VCaP (cell line): Measurements from ENCODE around the gene GLCCI1.

Experiments used
- H3K27ac ChIP-seq: fragments of 450-650 bp; 2 replicates; pipeline ENCODE4 v1.5.1; 2017
- TF ChIP-seq, protein P1 (sequence below): fragments of 450-650 bp; conservative IDR thresholded peaks from 2 replicates; pipeline ENCODE4 v1.5.1; 2017; ENCODE audit warnings: mild to moderate bottlenecking, moderate library complexity

Gene GLCCI1

DNA sequence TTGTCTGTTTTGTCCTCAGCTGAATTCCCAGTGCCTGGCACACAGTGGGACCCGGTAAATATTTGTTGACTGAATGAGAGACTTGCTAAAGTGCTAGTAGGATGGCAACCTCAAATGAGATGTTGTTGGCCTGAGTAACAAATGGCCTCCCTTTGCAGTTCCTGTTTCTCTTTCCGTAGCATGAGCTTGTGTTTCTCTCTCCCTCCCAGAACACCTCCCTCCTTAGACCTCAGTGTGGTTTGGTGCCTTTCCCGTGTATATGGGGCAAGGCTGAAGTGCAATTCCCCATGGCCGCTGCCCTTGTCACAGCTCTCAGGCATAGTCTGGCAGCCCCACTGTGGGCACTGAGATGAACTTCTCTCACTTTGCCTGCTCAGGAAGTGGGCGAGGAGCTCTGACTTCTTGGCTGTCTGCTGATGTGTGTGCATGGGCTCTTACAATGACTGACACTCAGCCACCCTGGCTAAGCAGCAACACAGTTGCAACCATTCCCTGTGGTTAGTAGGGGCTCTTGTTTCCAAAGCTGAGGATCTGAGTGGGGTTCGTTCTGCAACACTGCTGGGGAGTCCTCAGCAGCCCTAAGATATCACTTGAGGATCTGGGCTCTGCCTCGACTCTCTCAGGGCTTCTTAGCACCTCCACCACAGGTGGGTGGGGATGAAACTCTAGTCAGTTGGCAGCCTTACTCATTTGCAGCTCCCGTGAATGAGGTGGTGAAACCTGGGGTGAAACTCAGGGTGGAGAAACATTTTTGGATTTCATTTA lies 157.3 kb downstream of the GLCCI1 start:
- H3K27ac ChIP-seq: no peak overlapping the region
- TF ChIP-seq, protein P1, sequence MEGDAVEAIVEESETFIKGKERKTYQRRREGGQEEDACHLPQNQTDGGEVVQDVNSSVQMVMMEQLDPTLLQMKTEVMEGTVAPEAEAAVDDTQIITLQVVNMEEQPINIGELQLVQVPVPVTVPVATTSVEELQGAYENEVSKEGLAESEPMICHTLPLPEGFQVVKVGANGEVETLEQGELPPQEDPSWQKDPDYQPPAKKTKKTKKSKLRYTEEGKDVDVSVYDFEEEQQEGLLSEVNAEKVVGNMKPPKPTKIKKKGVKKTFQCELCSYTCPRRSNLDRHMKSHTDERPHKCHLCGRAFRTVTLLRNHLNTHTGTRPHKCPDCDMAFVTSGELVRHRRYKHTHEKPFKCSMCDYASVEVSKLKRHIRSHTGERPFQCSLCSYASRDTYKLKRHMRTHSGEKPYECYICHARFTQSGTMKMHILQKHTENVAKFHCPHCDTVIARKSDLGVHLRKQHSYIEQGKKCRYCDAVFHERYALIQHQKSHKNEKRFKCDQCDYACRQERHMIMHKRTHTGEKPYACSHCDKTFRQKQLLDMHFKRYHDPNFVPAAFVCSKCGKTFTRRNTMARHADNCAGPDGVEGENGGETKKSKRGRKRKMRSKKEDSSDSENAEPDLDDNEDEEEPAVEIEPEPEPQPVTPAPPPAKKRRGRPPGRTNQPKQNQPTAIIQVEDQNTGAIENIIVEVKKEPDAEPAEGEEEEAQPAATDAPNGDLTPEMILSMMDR: no peak

DNA sequence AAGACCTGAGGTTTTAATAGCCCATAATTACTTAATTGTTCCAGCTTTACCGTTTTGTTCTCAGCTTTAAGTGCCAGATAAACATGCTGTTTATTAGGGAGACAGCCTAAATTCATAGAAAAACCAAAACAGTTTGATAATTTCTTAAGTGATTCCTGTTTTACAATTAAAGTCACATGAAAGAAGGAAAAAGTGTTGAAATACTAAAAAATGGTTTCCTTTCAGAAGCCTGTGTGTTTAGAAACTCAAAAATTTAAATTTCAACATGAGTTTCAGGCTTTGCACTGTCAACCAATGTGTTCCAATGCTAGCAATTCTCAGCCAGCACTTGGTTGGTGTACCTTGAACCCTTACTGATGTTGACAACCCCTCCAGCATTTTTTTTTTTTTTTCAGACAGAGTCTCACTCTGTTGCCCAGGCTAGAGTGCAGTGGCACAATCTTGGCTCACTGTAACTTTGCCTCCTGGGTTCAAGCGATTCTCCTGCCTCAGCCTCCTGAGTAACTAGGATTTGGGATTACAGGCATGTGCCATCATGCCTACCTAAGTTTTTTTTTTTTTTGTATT lies 158.1 kb downstream of the GLCCI1 start:
- TF ChIP-seq, protein P1: no peak
- H3K27ac ChIP-seq: no peak overlapping the region

DNA sequence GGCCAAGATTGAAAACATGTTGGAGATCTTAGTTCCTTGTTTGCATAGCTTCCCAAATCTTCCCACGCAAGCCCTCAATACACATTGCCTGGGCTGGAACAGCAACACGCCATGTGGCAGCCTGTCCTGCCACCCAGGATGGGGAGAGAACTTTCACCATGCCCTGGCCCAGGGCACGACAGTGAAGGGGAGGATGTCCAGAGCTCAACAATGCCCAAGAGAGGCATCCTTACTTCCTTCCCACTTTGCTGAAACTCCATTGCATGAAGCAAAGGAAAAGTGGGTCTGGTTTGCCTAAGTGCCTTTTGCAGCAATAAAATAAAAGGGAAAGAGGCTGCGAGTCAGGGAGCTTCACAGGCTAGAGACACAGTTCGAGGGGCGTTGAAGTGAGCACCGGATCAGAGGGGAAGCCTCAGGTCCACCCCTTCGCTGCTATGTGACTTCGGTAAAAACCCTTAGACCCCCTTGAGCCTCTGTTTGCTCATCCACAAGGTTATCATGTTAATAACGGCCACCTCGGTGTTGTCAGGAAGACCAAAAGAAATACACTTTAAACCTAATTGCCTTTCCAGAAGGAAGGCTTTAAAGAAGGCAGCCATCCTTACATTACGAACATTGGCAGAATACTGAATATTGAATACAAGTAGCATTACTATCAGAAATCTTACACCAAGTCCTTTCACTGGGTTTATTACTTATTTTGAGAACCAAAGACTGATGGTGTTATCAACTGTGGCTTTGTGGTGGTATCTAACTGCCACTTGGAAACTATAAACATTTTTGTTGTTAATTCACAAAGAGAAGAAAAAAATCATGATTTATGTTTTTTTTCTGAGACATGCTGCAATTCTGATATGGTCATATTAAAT lies 160.1 kb downstream of the GLCCI1 start:
- TF ChIP-seq, protein P1: no peak
- H3K27ac ChIP-seq: no peak overlapping the region

DNA sequence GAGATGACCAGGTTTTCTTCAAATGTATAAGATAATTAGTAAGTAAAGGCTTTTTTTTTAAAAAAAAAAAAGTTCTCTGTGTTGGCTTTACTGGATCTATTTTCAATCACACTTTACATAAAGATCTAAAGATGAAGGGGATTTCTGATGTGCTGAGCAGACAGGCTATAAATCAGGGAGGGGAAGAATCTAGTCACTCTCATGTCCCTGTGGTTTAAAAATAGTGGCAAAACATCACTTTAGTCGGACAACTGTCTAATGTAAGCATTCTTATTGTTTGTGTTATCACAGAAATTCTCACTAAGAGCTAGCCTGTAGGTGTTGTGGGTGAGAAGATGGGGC lies 160.7 kb downstream of the GLCCI1 start:
- TF ChIP-seq, protein P1: no peak
- no peak overlapping the region for H3K27ac ChIP-seq

DNA sequence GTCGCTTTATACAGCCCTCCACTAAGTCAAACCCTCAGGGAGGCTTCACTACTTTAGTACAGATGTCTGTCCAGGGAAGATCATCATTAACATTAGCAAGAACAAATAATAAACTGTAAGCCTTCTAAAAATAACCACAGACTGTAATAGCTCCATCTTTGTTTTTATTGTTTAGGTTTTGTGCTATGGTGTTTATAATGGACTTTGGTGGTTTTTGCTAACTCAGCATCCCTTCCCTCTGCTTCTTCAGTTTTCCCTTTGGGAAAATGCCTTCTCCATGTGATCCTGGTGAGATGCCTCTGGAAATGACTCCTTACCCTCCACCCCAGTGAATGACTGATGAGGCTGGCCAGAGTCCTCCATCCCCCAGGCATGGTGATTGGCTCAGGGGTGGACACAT lies 162.1 kb downstream of the GLCCI1 start:
- no peak overlapping the region for H3K27ac ChIP-seq
- TF ChIP-seq, protein P1: no peak

DNA sequence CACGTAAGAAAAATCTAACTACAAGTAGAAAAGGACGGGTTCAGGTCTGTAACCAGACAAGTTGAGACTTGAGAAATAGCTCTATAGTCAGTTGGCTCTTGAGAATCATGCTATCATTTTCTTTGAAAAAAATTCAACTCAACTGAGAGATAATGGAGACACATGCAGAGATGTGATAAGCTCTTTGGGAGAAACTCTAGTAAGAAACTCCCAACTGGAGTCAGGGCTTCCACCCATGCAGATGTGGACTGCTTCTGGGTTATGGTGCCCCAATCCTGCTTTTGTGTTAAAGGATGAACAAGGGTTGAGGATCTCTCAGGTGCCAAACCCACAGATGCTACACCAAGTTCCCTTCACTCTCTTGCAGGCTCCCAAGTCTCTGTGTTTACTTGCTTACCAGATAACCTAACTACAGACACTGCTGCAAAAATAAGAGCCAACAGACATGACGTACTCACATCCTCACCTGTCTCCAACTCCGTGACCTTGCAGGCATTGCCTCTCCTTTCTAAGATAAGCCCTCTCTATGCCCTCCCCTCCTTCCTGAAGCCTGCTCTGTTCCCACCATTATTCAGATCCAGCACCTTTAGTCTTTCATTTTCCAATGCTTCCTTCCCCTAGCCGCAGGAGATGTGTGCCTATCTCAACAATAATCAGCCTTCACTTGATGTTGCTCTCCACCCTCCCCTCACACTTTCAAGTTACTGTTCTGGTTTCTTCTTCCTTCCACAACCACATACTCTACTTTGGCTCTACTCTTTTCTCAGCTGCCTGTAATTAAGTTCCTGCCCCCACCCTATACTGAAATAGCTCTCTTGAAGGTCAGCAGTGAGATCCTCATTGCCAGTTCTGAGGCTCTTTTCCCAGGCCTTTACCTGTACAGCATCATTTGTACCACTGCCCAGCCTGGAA lies 163.4 kb downstream of the GLCCI1 start:
- TF ChIP-seq, protein P1: no peak
- H3K27ac ChIP-seq: no peak overlapping the region
